ENCODE data around the gene HACD2.

Gene HACD2

DNA sequence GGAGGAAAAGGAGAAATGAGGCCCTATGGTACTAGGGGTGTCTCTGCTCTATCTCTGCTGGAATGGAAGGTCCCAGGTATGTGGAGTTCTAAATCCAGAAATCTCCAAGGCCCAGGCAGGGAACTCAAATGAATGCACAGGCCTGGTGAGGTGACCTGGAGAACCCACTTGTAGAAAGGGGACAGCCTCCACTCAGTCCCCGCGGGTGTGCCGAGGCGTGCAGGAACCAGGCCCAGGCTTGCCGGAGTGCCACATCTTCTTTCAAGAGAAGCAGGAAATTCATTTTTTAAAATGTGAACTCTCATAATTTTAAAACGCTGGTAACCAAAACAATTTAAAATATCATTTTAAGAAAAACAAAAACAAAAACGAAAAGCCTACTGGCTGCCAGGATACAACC lies 103.8 kb downstream of the HACD2 start:
- no peak for DNase-seq (ENCODE audit: low spot score)

DNA sequence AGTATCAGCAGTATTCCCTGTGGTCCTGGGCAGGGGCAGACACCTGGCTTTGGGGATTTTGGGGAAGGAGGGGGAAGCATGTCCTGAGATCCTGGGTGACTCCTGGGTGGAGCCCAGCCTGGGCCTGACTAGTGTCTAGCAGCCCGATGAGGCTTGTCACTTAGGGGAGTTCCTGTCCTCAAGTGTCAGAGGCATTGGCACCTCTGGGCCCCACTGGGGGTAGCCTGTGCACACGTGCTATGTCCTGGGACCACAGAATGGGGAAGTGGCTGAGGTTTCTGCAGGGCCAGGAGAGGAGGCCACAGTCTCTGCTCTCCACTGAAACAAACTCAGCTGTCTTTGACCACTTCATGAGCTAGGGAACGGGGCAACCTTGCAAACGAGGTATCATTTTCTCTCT lies 104.4 kb downstream of the HACD2 start:
- DNase-seq (ENCODE audit: low spot score), result peak; percentile 16

DNA sequence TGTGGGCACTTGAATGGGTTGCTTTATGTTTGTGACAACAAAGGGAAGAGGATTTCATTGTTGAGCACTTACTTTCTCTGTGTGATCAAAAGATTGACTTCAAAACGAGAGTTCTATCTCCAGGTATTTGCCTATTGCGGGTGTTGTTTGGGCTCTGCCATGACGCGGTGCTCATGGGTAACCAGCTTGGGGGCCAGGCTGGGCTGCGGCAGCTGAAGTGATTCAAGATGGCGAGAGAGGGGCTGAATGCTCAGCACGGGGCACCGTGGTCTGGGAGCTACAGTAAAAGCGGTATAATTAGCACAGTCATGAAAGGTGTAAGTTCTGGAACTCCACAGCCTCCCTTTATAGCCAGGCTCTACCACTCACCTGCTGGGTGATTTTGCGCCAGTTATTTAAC lies 105.0 kb downstream of the HACD2 start:
- DNase-seq (ENCODE audit: low spot score), result no peak

DNA sequence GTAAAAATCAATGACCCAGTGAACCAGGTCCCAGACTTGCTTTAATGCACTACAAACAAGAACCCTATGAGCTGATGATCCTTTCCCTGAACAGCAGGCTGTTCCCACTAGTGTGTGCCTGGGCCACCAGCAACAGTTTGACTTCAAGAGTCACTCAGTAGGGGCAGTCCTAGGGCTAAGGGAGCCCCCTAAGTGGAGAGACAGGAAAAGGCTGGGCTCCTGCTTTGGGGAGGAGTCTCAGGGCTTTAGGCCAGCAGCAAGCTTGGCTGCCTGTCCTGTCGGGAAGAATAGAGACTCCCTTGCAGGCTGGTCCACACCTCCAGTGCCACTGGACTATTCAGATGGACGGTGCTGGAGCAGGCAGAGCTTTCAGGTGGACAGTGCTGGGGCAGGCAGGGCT lies 106.5 kb downstream of the HACD2 start:
- DNase-seq (ENCODE audit: low spot score), result no peak

DNA sequence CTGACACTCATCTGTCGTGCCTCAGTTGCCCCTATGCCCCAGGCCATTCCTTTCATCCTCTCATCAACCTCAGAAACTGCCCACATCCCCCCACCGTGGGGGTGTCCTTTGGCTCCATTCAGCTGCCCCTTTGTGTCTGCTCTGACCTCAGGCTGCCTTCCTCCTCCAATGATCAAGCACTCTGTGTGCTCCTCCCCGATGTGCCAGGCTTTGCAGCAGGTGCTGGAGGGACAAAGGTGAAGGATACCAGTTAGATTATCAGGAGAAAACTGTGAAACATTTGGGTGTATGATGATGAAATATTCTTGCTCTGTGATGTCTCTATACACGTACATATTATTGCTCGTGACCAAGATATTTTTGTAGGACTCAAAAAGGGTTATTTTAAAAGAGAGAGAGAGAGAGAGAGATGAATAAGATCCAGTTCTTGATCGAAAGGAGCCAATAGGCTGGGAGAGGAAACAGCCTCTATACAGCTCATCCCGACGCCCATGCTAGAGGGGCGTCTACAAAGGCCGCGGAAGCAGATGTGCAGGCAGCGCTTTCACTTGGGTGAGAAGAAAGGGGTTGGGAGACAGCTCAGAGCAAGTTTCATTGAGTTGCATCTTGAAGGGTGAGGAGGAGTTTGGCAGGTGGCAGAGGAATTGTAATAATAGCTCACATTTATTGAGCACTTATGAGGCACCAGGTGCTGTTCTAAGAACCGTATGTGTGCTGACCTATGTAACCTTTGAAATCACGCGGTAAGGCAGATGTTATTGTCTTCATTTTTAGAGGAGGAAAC lies 107.7 kb downstream of the HACD2 start:
- DNase-seq (ENCODE audit: low spot score), result no peak

DNA sequence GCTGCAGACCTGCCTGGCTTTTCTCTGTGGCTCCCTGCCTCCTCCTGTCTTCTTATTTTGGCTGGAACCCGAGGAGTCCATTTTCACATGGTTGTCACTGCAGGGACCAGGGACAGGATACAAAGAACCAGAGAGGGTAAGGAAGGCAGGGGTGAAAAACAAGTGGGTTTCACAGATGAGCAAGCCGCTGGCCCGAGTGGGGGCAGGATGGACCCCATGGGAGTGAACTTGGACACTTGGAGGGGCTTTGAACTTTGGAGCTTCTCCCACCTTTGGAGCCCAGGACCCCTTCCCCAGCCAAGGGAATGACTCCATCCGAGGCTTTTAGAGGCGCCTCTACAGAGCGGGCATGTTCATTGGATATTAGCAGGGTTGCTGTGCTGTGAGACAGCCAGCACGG lies 109.1 kb downstream of the HACD2 start:
- DNase-seq (ENCODE audit: low spot score), result no peak

DNA sequence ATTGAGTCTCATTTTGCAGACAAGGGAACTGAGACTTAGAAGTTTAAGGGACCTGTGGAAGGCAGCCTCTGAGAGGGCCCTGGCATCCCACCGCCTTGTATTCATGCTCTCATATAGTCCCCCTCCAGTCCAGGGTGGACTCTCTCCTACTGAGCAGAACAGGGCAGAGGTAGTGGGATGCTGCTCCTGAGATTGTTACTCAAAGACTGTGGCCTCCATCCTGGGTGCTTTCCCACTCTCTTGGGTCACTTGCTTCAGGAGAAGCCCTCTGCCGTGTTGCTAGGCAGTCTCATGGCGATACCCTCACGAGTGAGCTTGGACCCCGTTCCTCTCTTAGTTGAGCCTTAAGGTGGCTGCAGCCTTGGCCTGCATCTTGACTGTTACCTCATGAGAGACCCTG lies 113.7 kb downstream of the HACD2 start:
- no peak for DNase-seq (ENCODE audit: low spot score)

DNA sequence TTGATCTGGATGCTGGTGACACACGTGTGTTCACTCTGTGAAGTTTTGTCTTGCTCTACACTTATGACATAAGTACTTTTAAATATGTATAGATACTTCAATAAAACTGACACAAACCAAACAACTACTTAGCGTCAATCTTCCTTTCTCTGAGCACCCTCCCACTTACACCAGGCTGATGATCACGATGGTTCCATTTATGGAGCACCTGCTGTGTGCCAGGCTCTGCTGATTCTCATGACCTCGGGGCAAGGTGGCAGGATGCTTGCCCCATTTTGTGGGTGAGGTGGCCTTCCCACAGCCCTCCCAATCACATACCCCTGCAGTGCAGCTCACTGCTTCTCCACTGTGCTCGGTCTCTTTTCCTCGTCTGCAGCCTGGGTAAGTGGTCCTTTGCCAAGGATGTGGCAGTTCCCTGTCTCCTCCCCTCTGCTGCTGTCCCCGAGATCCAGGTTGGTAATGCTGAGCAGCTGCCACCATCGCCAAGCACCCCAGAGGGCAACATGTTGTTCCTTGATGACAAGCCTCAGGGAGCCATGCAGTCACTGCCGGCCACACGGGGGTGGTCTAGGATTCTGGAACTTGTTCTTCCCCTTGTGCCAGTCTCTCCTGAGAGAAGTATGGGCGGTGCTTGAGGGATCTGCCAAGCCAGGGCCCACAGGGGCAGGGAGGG lies 115.4 kb downstream of the HACD2 start:
- no peak for DNase-seq (ENCODE audit: low spot score)

DNA sequence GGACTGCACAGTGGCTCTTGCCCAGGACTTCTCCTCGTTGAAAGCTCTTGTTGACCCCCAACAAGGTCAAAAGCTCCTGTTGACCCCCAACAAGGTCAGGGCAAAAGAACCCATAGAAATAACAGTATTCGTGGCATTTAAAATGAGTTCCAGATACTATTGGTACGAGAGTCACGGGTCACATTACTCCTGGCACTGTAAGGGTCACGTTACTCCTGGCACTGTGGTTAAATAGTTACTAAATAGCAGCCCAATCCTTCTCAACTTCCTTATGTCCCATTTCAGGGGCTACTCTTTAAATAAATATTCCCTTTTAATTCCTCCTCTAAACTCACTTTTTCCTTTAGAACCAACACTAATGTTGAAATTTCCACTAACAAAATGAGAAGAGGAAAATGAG lies 117.8 kb downstream of the HACD2 start:
- no peak for DNase-seq (ENCODE audit: low spot score)

DNA sequence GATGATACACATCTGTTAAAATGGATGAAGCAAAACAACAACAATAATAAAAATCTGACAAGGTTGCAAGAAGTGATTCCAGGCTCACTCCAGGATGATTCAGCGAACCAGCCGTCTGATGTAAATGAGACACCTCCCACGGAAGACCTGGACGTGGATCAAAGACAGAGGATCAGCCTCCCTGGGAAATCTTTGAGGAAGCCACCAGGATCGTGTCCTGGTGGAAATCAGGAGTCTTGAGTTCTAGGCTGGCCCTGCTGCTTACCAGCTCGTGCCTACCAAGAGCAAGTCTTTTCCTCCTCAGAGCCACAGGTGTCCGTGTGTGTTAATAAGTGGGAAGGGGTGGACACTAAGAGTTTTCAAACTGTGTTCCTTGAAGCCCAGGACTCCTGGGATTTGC lies 120.6 kb downstream of the HACD2 start:
- DNase-seq (ENCODE audit: low spot score), result no peak

DNA sequence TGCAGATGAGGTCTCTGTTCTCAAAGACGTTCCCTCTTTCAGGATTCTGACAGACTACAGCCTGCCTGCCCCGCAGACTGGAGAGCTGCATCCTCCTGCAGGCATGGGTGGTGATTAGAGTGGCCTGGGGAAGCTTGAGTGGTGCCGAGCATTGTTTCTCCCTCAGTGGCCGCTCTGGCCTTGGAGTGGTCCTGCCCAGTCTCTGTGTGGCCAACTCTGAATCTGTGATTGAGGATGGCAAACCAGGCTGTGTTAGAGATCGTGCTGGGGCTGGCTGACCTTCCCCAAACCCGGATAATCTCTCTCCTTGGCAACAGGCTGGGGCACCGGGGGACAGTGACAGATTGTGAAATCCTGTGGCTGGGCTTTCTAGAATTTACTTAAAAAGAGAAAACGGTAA lies 125.0 kb downstream of the HACD2 start:
- no peak for DNase-seq (ENCODE audit: low spot score)

DNA sequence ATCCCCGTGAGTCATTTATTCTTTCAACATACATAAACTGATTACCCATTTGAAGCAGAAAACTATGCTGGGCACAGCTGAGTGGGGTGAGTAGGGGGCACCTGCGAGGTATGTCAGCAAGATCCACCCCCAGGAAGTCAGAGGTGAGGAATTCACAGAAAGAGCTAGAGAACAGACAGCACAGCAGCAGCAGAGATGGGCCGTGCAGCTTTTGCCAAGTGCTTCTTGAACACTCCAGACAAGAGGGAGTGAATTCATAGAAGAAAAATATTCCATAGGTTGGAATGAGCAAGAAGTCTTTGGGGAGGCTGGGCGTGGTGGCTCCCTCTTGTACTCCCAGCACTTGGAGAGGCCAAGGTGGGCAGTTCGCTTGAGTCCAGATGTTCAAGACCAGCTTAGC lies 126.6 kb downstream of the HACD2 start:
- no peak for DNase-seq (ENCODE audit: low spot score)

DNA sequence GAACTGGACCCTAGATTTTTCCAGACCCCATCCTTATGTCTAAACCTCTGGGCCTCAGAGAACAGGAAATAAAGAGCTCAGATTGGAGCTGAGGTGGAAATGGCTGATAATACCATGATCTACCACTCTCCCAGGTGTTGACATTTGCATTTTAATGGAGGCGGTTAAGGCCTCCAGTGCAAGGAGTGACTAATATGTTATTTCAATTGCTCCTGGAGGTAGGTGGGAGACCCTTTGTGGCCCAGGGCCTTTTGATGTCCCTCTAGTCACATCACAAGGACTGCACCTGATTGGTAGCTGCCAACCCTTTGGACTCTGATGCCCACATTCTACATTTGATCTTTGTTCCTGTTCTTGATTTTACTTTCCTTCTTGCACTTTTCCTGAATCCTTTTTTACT lies 127.0 kb downstream of the HACD2 start:
- DNase-seq (ENCODE audit: low spot score), result no peak

DNA sequence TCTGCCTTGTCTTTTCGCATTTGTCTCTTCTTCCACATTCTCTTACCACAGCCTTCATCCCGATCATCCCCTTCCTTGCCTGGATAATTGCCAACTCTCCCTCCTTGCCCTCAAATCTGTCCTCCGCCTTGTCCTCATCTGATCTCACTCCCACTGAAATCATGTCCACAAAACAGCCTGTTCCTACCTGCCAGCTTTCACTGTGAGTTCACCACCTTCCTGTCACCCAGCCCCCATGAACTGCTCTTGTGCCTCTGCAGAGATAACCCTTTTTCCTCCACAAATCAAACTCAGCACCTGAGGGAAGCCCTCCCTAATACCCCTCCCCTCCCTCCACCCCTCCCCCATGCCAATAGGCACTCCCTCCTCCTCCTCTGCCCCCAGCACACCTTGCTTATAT lies 131.2 kb downstream of the HACD2 start:
- DNase-seq (ENCODE audit: low spot score), result no peak

DNA sequence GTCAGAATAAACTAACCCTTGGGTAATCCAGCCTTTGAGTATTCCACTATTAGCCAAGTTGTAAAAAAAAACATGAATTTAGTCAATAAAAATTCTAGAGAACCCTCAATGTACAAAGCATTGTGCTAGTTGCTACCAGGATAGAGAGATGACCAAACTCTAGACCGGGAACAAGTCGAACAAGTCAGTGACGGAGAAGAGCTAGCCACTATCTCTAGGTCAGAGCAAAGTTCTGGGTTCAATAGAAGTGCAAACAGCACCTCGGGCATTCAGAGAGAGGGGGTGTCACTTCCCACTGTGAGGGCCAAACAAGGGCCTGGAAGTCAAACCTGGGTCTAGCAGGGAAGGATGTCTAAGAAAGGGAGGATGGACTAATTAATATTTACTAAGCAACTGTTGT lies 133.7 kb downstream of the HACD2 start:
- no peak for DNase-seq (ENCODE audit: low spot score)

DNA sequence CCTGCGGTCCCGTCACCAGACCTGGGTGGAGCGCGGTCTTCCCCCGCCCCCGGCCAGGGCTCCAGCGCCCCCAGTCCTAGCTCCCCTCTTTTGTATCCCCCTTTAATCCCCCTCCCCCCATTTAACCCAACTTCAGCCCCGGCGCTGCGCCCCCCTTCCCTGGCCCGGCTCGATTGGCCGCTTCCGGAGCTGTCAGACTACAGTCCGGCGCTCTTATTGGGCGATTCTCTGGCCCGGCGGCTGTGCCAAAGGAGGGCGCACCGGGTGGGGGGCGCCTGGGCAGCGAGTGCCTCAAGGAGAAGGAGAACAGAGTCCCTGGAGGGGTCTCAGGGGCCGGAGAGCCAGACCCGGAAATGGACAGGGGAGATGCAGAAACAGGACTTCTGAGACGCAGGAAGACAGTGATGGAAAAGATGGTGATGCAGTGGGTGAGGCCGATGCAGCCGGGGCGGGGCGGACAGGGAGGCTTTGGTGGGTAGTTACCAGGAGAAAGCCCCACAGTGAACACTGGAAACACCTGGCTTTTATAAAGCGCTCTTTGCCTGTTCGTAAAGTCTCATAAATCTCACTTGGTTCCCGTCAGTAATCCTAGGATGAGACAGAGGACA lies 134.8 kb downstream of the HACD2 start:
- DNase-seq (ENCODE audit: low spot score), result no peak

DNA sequence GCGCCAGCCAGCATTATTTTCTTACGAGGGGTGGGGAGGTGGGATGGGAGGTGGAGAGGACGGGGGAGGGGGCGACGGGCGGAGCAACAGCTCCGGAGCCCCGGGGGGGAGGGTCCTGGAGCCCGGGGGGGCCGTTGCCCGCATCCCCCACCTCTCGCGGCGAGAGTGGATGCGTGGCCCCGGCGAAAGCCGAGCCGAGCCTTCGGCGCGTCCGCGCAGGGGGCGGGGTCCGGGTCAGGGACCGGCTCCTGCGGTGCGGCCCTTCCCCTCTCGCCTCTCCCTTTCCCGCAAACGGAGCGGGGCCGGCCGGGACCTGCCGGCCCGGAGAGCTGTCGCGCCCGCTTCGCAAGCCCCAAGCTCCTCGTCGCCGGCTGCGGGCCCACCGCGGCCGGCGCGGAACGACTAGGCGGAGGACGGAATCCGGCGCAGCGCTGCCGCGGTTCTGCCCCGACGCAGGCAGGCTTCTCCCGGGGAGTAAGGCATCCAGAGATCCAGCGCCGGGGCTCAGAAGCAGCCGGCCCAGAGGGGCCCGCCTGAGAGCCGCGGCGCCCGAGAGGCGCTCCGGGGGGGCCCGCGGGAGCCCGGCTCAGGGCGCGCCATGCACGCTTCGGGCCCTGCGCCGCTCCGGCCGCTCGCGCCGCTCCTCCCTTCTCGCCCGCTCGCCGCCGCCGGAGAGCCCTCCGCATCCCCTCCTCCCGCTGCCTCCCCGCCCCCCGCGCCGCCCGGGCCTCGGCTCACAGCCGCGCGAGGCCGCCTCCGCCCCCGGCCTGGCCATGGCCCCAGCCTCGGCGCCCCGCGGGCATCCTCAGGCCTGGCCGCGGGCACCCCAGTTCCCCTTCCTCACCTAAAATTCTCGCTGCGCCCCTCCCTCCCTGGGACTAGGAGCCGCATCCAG lies 135.5 kb downstream of the HACD2 start:
- peak; percentile 38 for DNase-seq (ENCODE audit: low spot score)

DNA sequence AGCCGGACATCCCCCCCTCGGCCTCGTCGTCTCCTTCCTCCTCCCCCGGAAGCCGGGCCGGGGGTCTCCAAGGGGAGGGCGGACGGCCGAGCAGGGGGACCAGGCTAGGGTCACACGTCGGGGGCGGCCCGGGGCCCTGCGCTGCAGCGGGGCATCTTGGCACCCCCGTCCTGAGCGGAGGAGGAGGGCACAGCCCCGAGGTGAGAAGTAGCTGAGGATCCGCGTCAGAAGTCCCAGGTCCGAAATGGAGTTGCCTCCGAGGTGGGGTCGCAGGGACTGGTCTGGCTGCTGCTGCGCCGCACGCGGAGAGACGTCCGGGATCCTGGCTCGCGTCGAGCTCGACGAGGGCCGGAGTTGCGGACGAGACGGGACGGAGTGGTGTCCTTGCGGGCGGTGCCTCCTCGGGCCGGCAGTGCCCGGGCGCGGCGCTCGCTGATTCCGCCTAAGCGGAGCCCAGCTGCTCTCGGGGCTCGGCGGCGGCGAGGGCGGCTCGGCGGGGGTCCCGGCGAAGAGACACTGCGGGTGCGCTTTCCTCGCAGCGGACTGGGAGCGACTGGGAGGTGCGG lies 136.2 kb downstream of the HACD2 start, which contains the start of gene ADCY5:
Gene ADCY5, minus strand, starts transcription at position 555 of the 566 bp plus-strand sequence. Its CDS starts 545 bp downstream, at position 10.
- peak; percentile 16 for DNase-seq (ENCODE audit: low spot score)

DNA sequence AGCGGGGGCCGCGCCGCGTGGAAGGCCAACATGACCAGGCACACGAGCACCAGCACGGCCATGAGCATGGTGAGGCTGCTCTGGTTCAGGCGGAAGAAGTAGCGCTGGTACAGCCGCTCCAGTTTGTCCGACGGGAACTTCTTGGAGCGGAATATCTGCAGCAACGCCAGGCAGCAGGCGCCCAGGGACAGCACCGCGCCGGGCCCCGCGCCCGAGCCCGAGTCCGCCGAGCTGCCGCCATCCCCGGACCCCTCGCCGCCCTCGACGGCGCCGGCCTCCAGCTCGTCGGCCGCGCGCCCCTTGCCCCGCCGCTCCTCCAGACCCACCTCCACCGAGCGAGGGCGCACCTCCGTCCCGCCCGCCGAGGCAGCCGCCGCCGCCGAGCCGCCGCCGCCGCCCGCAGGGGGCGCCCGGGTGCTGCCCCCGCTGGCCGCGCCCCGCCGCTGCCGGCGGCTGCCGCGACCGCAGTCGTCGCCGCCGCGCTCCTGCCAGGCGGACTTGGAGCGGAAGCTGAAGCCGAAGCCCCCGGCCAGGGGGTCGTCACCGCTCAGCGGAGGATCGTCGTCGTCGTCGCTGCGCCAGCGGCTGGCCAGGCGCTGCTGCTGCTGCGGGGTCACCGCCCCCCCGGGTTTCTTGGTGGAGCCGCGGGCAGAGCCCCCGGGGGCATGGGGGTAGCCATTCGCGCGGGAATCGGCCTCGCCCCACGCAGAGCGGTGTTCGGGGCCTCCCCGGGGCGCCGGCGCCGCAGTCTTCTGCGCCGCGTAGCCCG lies 136.9 kb downstream of the HACD2 start:
- DNase-seq (ENCODE audit: low spot score), result peak; percentile 73

DNA sequence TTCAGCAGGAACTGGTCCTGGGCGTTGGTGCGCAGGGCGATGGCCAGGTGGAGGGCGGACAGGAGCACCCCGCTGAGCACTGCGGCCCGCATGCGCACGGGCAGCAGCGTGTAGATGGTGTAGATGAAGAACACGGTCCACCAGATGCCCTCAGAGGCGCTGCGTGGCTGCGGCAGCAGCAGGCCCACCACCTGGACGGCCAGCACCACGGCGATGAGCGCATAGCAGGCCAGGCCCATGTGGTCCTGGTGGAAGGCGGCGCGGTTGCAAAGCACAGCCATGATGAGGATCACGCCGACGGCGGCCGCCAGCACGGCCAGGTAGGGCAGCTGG lies 137.5 kb downstream of the HACD2 start:
- DNase-seq (ENCODE audit: low spot score), result no peak

DNA sequence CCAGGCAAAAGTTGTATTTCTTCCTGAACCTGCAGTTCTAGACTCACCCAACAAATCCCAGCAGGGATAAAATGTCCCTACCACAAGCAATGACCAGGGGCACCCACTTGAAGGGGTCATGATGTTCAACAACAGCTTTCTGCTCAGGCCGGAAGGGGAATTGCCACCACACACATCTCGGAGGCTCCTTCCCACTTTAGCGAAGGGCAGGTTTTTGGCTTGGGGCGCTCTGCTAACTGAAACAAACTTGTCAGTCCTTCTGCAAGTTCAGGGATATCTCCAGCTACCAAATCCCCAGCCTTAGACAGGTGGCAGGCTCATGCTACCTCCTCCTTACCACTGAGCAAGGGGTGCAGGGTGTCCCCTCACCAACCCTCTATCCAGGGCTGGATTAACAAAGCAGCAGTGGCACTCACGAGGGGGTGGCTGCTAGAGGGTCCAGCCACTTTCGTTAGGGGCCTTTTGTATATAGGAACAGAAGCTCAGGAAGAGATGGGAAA lies 138.2 kb downstream of the HACD2 start:
- no peak for DNase-seq (ENCODE audit: low spot score)
